ENCODE data around the gene CHL1.

The CHL1 gene

GRCh38 chr3:196311-197148, at the start of gene CHL1:
Gene CHL1 (plus strand): TSS chr3:196763. CDS start chr3:319777, 123,014 bp downstream.
- peak within 1 kb of the TSS; percentile 41 for H3K4me3 ChIP-seq (ENCODE audit: low read length)
- DNase-seq (ENCODE audit: low read depth): no peak
- TF ChIP-seq, protein P1, sequence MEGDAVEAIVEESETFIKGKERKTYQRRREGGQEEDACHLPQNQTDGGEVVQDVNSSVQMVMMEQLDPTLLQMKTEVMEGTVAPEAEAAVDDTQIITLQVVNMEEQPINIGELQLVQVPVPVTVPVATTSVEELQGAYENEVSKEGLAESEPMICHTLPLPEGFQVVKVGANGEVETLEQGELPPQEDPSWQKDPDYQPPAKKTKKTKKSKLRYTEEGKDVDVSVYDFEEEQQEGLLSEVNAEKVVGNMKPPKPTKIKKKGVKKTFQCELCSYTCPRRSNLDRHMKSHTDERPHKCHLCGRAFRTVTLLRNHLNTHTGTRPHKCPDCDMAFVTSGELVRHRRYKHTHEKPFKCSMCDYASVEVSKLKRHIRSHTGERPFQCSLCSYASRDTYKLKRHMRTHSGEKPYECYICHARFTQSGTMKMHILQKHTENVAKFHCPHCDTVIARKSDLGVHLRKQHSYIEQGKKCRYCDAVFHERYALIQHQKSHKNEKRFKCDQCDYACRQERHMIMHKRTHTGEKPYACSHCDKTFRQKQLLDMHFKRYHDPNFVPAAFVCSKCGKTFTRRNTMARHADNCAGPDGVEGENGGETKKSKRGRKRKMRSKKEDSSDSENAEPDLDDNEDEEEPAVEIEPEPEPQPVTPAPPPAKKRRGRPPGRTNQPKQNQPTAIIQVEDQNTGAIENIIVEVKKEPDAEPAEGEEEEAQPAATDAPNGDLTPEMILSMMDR (conservative IDR thresholded peaks at IDR 0.05; ENCODE audit: low read depth, low read length): no peak

GRCh38 chr3:151614-152189, 44.9 kb upstream of the CHL1 start:
- TF ChIP-seq, protein P1 (conservative IDR thresholded peaks at IDR 0.05; ENCODE audit: low read depth, low read length): no peak
- DNase-seq (ENCODE audit: low read depth): no peak
- H3K4me3 ChIP-seq (ENCODE audit: low read length): no peak overlapping the region

DNA sequence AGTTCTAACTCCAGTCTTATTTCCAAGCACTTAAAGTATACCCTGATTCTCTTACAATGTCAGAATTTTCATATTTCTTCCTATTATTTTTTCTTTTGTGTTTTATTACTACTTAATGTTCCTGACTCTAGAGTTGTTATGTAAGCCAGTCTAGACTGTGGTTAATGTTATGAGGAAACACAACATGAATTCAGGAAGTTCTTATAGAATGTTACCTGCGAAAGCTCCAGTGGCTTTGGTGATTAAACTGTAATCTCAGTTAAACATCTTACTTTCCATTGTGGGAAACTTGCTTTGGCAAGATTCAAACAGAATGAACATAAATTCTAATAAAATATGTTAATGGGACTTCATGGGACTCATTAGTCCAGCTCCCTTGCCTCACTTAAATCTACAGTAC, 36.6 kb upstream of the CHL1 start:
- TF ChIP-seq, protein P1 (conservative IDR thresholded peaks at IDR 0.05; ENCODE audit: low read depth, low read length): no peak
- no peak overlapping the region for H3K4me3 ChIP-seq (ENCODE audit: low read length)
- DNase-seq (ENCODE audit: low read depth): no peak

GRCh38 chr3:166071-166470, 30.5 kb upstream of the CHL1 start:
- no peak for DNase-seq (ENCODE audit: low read depth)
- H3K4me3 ChIP-seq (ENCODE audit: low read length): no peak overlapping the region
- TF ChIP-seq, protein P1 (conservative IDR thresholded peaks at IDR 0.05; ENCODE audit: low read depth, low read length): no peak

- DNase-seq (ENCODE audit: low read depth): no peak
- TF ChIP-seq, protein P1 (conservative IDR thresholded peaks at IDR 0.05; ENCODE audit: low read depth, low read length): no peak
- no peak overlapping the region for H3K4me3 ChIP-seq (ENCODE audit: low read length)
Measured at GRCh38 chr3:166799-167198, 29.8 kb upstream of the CHL1 start.

DNA sequence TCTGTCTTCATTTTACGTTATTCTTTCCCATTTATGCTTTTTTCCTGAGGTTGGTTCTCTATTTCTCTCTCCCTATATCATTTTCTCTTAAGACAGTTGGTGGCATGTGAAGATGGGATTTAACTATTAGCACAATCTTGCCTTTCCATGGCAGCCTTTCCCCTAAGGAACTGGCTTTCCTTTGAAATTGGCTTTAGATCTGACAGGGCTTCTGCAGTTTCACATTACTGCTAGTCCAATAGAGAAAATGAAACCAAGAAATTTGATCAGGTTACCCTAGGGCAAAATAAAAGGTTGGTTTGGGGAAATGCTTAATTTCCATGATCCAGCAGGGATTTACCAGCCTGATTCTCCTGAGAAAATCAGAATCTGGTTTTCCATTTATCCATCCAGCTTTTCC, 22.7 kb upstream of the CHL1 start:
- DNase-seq (ENCODE audit: low read depth): no peak
- TF ChIP-seq, protein P1 (conservative IDR thresholded peaks at IDR 0.05; ENCODE audit: low read depth, low read length): no peak
- no peak overlapping the region for H3K4me3 ChIP-seq (ENCODE audit: low read length)

DNA sequence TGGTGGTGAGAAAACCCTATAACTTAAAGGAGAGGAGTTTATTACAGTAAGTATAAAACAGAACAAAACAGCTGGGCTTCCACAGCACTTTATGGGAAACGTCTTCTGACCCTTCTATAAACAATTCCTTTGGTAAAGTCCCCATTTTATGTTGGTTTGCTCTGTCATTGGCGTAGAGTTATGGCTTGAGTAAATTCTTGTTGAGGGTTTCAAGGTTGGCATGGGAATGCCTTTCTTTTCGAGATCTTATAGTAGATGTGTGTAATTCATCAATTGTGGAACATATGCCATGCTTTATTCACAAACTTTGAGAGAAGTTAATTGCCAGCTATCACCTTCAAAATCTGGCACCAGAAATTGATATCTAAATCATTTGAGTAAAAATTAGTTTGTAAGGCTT, 11.6 kb upstream of the CHL1 start:
- no peak overlapping the region for H3K4me3 ChIP-seq (ENCODE audit: low read length)
- no peak for DNase-seq (ENCODE audit: low read depth)
- TF ChIP-seq, protein P1 (conservative IDR thresholded peaks at IDR 0.05; ENCODE audit: low read depth, low read length): no peak
